ENCODE results near the gene ZNF148.

DNA sequence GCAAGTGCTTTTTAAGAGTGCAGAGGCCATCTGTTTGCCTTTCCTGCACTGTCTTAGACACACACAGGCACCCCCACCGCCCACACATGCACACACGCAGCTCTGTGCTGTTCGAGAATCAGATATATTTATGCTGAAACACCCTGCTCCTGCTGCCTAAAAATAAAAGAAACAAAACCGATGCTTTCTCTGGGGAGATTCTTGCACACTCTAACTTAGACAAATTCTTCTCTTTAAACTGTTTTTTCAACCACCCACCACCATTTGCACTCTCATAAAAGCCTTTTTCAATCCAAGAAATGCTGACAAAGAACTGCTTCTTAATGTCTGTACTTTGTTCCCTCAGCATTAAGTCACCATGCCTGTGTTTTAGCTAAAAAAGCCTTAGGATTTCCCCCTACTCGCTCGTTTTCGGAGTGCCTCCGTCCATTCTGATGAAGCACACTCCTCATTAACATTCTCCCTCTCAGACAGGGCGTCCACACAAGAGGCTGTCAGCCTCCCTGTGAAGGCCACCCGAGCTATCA, 188.8 kb downstream of the ZNF148 start:
- TF ChIP-seq, protein P1, sequence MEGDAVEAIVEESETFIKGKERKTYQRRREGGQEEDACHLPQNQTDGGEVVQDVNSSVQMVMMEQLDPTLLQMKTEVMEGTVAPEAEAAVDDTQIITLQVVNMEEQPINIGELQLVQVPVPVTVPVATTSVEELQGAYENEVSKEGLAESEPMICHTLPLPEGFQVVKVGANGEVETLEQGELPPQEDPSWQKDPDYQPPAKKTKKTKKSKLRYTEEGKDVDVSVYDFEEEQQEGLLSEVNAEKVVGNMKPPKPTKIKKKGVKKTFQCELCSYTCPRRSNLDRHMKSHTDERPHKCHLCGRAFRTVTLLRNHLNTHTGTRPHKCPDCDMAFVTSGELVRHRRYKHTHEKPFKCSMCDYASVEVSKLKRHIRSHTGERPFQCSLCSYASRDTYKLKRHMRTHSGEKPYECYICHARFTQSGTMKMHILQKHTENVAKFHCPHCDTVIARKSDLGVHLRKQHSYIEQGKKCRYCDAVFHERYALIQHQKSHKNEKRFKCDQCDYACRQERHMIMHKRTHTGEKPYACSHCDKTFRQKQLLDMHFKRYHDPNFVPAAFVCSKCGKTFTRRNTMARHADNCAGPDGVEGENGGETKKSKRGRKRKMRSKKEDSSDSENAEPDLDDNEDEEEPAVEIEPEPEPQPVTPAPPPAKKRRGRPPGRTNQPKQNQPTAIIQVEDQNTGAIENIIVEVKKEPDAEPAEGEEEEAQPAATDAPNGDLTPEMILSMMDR (IDR thresholded peaks at IDR 0.05) = no peak
- TF ChIP-seq NR1H2 (CRISPR knock-in tag; IDR thresholded peaks at IDR 0.05) = no peak
